Smooth muscle cell (in vitro differentiated cells): ENCODE results near the gene RGMA. TPM values are rescaled to one million over a fixed set of nuclear protein-coding genes. Genes with fewer than 3 reads are reported as not detected.
A peak's percentile ranks its signal among the peaks of the same experiment; 100 is the strongest.

Experiments
- DNase-seq: peaks from one replicate; lab custom pipeline; 2025; ENCODE audit not compliant: unreplicated experiment; lab: John Stamatoyannopoulos, UW
- H2AFZ ChIP-seq: fragments of 200-600 bp; sonication (generic); 2 replicates; pipeline ENCODE4 v1.6.0; 2016; ENCODE audit warnings: antibody characterized with exemption, low read depth, mild to moderate bottlenecking
- H3F3A ChIP-seq: fragments of 200-600 bp; sonication (generic); 2 replicates; pipeline ENCODE4 v1.6.0; 2017; ENCODE audit warnings: antibody characterized with exemption, low read depth
- H3K27ac ChIP-seq: fragments of 200-600 bp; sonication (generic); 2 replicates; pipeline ENCODE4 v1.5.1; 2016; ENCODE audit warnings: low read depth, mild to moderate bottlenecking
- H3K27me3 ChIP-seq: fragments of 200-600 bp; sonication (generic); 2 replicates; pipeline ENCODE4 v1.6.1; 2016; ENCODE audit warnings: low read depth, mild to moderate bottlenecking
- H3K36me3 ChIP-seq: fragments of 200-600 bp; sonication (generic); 2 replicates; pipeline ENCODE4 v1.5.1; 2016; ENCODE audit warnings: low read depth
- H3K4me1 ChIP-seq: fragments of 200-600 bp; sonication (generic); 2 replicates; pipeline ENCODE4 v1.5.1; 2016; ENCODE audit warnings: low read depth
- H3K4me2 ChIP-seq: fragments of 200-600 bp; sonication (generic); 2 replicates; pipeline ENCODE4 v1.6.0; 2016; ENCODE audit warnings: mild to moderate bottlenecking
- H3K4me3 ChIP-seq: fragments of 200-600 bp; sonication (generic); 2 replicates; pipeline ENCODE4 v1.5.1; 2016; ENCODE audit warnings: mild to moderate bottlenecking
- H3K79me2 ChIP-seq: fragments of 200-600 bp; sonication (generic); 2 replicates; pipeline ENCODE4 v1.6.0; 2016; ENCODE audit warnings: low read depth, mild to moderate bottlenecking
- H3K9ac ChIP-seq: fragments of 200-600 bp; sonication (generic); 2 replicates; pipeline ENCODE4 v1.6.0; 2016; ENCODE audit warnings: low read depth
- H3K9me3 ChIP-seq: fragments of 200-600 bp; sonication (generic); replicated peaks from 2 replicates; pipeline ENCODE4 v1.5.1; 2016; ENCODE audit warnings: low read depth
- H4K20me1 ChIP-seq: fragments of 200-600 bp; sonication (generic); 2 replicates; pipeline ENCODE4 v1.6.0; 2016; ENCODE audit warnings: low read depth
- WGBS: methylation state at CpG from one replicate; pipeline ENCODE4 v1.1.7; 2016; ENCODE audit warnings: low lambda C conversion rate; 5-methylcytosine and 5-hydroxymethylcytosine counted together
- polyA plus RNA-seq: library from polyadenylated mRNA; unstranded; fragments of >200 nt; fragmentation: Nextera tagmentation; extraction: Ambion mirVana; gene quantifications from 2 replicates; pipeline ENCODE4 v1.2.1, GENCODE V29; 2016
- total RNA-seq: library from RNA; depleted of rRNA; stranded (reverse); fragments of >200 nt; gene quantifications from 2 replicates; pipeline ENCODE4 v1.2.3, GENCODE V29; 2014
- TF ChIP-seq, protein P1 (sequence below): fragments of 200-600 bp; sonication (generic); IDR thresholded peaks from 2 replicates; pipeline ENCODE4 v1.5.1; 2017; ENCODE audit warnings: borderline replicate concordance, mild to moderate bottlenecking, antibody characterized with exemption; ENCODE audit not compliant: insufficient read depth, poor library complexity, severe bottlenecking

The RGMA gene
- total and polyA plus RNA-seq, 2 experiments from 2014 or later: 0.04 to 0.35 TPM

GRCh38 chr15:93093765-93094164 is 4.8 kb upstream of the RGMA start:
- no peaks in the 10 kb centered on the region for H3K4me1 ChIP-seq
- peaks cover 58% of the 10 kb centered on the region for H3K27me3 ChIP-seq
- H3K9me3 ChIP-seq: no peaks in the 10 kb centered on the region
- DNase-seq: no peak
- H3K4me2 ChIP-seq: no peak overlapping the region
- WGBS: 96% methylated on average over 6 of the region's 6 CpGs
- TF ChIP-seq, protein P1, sequence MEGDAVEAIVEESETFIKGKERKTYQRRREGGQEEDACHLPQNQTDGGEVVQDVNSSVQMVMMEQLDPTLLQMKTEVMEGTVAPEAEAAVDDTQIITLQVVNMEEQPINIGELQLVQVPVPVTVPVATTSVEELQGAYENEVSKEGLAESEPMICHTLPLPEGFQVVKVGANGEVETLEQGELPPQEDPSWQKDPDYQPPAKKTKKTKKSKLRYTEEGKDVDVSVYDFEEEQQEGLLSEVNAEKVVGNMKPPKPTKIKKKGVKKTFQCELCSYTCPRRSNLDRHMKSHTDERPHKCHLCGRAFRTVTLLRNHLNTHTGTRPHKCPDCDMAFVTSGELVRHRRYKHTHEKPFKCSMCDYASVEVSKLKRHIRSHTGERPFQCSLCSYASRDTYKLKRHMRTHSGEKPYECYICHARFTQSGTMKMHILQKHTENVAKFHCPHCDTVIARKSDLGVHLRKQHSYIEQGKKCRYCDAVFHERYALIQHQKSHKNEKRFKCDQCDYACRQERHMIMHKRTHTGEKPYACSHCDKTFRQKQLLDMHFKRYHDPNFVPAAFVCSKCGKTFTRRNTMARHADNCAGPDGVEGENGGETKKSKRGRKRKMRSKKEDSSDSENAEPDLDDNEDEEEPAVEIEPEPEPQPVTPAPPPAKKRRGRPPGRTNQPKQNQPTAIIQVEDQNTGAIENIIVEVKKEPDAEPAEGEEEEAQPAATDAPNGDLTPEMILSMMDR: no peak
- no peaks in the 10 kb centered on the region for H4K20me1 ChIP-seq
- H2AFZ ChIP-seq: no peak overlapping the region
- H3K9ac ChIP-seq: no peak overlapping the region
- no peaks in the 10 kb centered on the region for H3K79me2 ChIP-seq
- H3K36me3 ChIP-seq: no peaks in the 10 kb centered on the region
- no peak overlapping the region for H3K4me3 ChIP-seq
- H3F3A ChIP-seq: no peaks in the 10 kb centered on the region
- H3K27ac ChIP-seq: no peak overlapping the region

GRCh38 chr15:93091465-93091864 is 2.5 kb upstream of the RGMA start:
- 85% methylated on average over 11 of the region's 11 CpGs for WGBS
- no peak overlapping the region for H3K9ac ChIP-seq

DNA sequence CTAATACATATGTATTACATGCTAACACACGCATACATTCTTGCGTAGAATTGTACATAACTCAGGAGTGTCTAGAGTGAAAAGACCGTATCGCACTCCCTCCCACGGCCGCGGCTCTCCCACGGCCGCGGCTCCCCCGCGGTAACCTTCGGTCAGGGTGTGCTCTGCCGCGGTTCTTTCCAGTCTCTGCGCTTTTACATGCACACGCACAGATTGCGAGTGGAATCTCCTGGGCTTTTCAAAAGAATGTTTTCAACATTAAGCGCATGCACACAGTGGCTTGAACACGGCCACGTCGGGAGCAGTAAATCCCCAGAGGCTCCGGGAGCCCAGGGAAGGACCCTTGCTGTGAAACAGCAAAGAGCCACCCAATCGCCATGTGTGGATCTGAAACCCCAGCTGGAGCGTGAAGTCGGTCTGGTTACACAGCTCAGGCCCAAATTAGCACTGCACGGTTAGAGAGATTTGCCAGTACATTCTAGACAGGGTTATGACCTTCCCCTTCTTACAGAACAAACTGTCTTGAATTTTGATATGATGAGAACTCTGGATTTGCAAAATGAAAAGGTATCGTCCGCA is 805 bp upstream of the RGMA start:
- Histone ChIP-seq H3K27ac (no peak overlapping the region), H3K4me2 (peak overlapping the region; percentile 78), H2AFZ (no peak overlapping the region), H3K79me2 (no peaks in the 10 kb centered on the region), H3K4me3 (peak overlapping the region; percentile 15), H4K20me1 (no peaks in the 10 kb centered on the region), H3F3A (no peaks in the 10 kb centered on the region), H3K4me1 (no peaks in the 10 kb centered on the region), H3K36me3 (no peaks in the 10 kb centered on the region), H3K9me3 (no peaks in the 10 kb centered on the region), H3K9ac (no peak overlapping the region), H3K27me3 (peaks cover 96% of the 10 kb centered on the region)
- WGBS: 13% methylated on average over 28 of the region's 29 CpGs
- no peak for DNase-seq
- TF ChIP-seq, protein P1: no peak

More at GRCh38 chr15:93091465-93091864, 2.5 kb upstream of the RGMA start:
- Histone ChIP-seq H3K4me2 (no peak overlapping the region), H3K36me3 (no peaks in the 10 kb centered on the region), H3K9me3 (no peaks in the 10 kb centered on the region), H3K4me3 (no peak overlapping the region), H3K79me2 (no peaks in the 10 kb centered on the region), H3K27me3 (peaks cover 79% of the 10 kb centered on the region), H3K27ac (no peak overlapping the region), H3F3A (no peaks in the 10 kb centered on the region), H2AFZ (no peak overlapping the region), H3K4me1 (no peaks in the 10 kb centered on the region), H4K20me1 (no peaks in the 10 kb centered on the region)
- TF ChIP-seq, protein P1: no peak
- DNase-seq: no peak
